Stimulated activated CD4-positive, alpha-beta T cell treated with anti-CD3 and anti-CD28 coated beads, Interleukin-15, amount 100 ng/mL, for 24 hours (primary cell): ENCODE results near the gene NUP155.
A peak's percentile ranks its signal among the peaks of the same experiment; 100 is the strongest.
"Not testable (repeated sequence)": the region's sequence is repeated elsewhere in the genome, so short reads cannot be mapped to it uniquely, and the experiment has no call there.

Source experiments
- DNase-seq: peaks from one replicate; pipeline ENCODE4 v3.0.0-alpha.2; 2020

Gene NUP155

DNA sequence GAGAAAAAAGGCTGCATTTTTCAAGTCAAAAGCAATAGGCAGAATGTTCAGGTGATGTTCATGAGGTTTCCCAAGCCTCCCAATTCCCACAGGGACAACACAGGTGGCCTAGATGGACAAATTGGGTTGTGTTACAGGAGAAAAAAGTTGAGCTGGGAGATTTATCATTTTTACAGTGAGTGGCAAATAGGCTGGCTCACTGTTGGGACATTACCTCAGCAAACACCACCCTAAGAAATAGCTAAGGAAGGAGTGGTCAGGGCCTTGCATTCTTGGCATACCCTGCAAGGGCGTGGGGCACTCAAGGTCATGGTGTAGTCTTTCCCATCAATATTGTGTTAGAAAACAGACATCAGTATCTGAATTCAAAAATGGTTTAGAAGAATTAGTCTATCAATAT is 98.4 kb downstream of the NUP155 start:
- DNase-seq = no peak

DNA sequence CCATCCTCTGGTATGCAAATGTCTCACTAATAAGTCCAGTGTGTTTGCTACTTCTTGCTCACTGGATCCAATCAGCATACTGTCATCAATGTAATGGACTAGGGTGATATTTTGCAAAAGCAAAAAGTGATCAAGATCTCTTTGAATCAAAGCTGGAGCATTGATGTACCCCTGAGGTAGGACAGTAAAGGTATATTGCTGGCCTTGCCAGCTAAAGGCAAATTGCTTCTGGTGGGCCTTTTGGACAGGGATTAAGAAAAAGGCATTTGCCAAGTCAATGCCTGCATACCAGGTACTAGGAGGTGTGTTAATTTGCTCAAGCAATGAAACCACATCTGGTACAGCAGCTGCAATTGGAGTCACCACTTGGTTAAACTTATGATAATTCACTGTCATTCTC is 102.8 kb downstream of the NUP155 start:
- DNase-seq = not testable (repeated sequence)

DNA sequence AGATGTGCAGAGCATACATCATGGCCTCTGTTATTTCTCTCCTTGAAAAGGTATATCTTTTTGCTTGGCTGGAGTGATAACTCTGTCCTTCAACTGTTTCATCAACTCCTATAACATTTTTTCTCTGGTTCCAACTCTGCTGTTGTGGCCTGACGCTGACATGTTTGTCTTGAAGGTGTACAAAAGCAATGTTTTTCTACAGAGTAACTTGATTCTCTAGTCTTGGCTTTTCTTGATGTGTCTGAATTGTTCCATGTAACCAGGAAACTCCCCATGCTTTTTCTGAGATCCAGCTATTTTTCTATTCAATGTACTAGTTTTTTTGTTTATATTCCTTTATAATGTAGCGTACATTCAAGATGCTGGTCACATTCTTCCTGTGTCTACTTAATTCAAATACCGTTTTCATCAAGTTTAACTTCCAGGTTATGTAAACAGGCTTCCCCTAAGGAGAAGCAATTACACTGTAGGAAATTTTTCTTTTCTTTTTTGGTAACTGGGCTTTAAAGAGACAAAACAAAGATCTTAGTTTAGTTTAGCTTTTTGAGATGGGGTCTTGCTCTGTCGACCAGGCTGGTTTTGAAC is 115.0 kb downstream of the NUP155 start:
- DNase-seq = no peak

DNA sequence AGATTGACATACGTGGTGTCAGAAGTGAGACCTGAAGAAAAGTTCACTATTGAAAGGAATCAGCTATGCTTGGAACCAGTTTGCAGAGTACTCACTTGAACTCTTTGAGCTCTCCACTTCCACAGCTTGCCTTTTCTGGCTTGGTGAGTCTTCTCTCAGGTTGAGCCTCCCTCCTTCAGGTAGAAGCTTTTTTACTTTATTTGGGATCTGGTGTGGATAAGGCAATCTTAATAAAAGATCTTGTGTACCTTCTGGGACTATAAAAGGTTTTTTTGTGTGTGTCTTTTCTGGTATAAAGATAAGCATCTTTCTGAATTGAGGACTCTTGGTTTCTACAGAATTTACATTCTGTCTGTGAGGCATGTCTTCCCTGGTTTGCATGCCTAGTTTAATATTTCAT is 116.3 kb downstream of the NUP155 start:
- DNase-seq = no peak

DNA sequence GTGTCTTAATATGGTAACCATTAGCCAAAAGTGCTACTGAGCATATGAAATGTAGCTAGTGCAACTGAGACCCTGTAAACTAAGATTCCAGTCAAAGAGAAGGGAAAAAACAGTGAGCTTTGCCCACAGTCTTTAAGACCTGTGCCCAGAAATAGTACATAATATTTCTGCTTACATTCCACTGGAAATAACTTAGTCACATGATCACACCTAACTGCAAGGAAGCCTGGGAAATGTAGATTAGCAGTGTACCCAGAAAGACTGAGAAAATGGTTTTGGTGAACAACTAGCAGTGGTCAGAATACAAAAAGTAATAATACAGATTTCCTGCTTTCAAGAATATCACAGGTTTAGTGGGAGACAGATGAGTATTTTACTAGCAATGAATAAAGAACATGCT is 119.2 kb downstream of the NUP155 start:
- DNase-seq = no peak

GRCh38 chr5:37249815-37250164 is 121.1 kb downstream of the NUP155 start:
- DNase-seq = peak; percentile 3

GRCh38 chr5:37248970-37249814 is 121.7 kb downstream of the NUP155 start, which contains the start of gene CPLANE1:
TSS of gene CPLANE1 (minus strand) at chr5:37249376. CDS start at chr5:37247698, 1,678 bp downstream.
- DNase-seq = peak; percentile 81

DNA sequence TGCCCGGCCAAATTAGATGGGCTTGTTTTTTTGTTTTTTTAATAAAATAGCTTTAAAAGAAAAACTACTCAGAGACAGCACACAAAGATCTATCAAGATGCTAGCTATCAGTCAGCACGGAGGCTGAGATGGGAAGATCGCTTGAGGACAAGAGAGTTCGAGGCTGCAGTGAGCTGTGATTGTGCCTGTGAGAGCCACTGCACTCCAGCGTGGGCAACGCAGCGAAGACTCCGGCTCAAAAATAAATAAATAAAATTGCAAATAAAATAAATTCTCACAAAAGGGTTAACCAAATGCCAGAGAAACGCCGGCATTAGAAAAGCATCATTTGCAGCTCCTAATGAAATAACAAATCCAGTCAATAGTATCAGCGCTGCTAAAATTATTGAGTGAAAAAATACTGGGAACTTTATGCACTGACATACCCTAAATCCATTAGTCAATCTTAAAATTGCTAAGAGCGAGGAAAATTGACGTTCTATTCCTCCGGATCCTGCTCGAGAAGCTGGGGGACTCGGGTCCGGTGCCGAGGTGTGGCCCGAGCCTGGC is 122.4 kb downstream of the NUP155 start:
- peak; percentile 14 for DNase-seq

DNA sequence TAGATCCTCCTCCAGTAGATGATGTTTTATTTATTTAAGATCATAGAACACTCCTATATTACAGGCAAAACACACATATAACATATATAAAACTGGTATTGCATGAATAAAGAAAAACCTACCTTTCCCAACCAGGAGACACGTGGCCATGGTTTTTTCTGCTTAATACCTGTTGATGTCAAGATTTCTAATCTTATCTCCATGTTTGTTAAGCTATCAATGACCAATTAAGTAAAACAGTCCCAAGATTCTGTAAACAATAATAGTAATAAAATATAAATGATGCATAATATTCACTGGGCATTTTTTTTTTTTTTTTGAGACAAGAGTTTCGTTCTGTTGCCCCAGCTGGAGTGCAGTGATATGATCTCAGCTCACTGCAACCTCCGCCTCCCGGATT is 123.4 kb downstream of the NUP155 start:
- DNase-seq = no peak

- no peak for DNase-seq
Observed at GRCh38 chr5:37247036-37247435, 123.9 kb downstream of the NUP155 start.
